SHP77 treated with DMSO at 0.1 percent for 48 hours (cell line): ENCODE results near the gene CAPN2.
"Not testable (repeated sequence)": the region's sequence is repeated elsewhere in the genome, so short reads cannot be mapped to it uniquely, and the experiment has no call there.

Experiments
- DNase-seq: peaks from one replicate; lab custom pipeline; 2025; lab: John Stamatoyannopoulos, UW

Gene CAPN2

GRCh38 chr1:223739366-223740037 is 27.2 kb downstream of the CAPN2 start:
- DNase-seq = no peak

DNA sequence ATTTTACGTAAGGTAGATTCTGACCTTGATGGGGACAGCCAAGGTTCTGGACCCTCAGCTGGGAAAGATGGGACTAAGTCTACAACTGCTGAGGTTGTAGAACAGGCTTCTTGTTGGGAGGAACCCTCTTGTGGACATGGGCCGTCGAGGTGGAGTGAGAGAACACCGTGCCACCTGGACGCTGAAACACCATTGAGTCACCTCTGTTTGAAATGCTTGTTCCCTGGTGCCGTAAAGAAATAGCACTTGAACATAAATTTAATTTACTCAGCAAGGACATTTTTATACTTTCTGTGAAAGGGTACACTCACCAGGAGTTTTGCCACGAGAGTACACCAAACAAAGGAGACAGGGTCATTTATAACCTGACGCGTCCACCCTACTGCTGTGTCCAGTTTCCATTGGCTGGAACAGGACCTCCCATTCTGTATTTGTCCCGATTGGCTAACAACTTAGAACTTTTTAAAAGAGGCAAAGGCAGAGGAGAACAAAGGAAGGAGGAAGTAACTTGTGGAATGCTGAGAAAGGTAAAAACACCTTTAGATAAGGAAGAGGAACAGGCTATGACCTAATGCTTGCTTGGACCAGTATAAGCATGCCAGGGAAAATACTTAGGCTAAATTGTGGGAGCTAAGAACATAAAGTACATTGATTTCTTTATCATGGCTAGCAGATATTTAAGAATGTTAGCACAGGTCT is 27.8 kb downstream of the CAPN2 start:
- not testable (repeated sequence) for DNase-seq

- DNase-seq = no peak
Measured at GRCh38 chr1:223741861-223742260, 29.5 kb downstream of the CAPN2 start.

DNA sequence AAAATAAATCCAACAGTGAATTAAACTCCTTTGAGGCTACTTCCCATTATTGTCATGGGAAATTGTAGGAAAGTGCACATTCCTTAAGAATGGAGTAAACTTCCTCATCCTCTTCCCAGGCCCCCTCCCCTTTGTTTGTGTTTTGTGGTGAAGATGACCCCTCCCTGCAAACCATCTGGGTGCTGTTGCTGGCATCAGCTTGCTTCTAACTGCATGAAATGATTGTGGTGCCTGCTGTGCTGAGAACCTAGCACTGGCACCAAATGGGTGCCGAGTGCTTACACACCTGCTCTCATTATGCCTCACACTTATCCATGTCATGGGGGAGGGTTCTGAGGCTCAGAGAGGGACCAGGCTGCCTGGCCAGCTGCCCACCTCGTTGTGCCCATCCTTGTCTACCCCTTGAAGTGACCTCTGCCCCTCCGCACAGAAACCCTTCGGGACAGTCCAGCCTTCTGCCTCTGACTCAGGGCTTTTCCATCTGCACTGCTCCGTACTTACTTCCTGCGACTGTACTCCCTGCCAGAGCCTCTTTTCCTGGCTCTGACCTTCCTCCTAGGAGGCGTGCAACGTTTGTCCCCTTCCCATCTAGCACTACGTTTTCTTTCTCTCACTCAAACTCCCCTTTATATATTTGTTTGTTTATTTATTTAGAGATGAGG is 30.6 kb downstream of the CAPN2 start:
- peak; percentile 78 for DNase-seq

- no peak for DNase-seq
Measured at GRCh38 chr1:223745731-223746130, 33.4 kb downstream of the CAPN2 start.

DNA sequence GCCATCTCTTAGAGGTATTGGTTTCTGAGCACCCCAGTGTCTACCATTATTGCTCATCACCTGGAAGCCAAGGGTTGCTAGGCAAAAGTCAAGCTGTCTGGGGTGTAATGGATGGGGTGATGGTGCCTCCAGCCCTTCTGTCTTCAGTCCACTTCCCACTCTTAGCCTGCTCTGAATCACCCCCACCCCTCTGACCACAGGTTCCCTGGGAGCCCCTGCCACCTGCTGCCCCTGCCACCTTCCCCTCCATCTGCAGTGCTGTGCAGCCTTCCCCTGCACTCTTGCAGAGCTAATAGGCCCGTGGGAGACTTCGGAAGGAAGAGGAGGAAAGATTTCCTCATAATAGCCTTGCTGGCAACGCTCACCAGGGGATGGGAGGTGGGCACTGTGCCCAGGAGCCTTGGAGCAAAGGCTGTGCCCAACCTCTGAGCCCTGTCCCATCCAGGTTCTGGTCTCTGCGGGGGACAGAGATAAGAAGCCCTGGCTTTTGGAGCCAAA is 35.5 kb downstream of the CAPN2 start:
- no peak for DNase-seq

DNA sequence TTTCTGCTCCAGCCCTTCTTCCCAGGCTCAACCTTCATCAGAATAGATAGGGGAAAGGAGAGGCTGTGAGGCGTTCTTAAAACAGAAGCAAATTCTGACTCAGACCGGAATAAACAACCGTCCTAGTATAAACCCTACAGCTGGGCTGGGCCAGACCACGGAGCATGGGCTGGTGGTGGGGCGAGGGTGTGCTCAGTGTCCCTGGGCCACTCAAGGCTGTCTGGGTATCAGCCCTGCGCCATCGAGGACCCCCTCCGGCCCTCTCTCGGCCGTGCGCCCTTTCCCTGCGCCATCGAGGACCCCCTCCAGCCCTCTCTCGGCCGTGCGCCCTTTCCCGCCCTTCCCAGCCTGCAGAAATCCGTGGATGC is 36.0 kb downstream of the CAPN2 start:
- no peak for DNase-seq

GRCh38 chr1:223748773-223749733 is 36.7 kb downstream of the CAPN2 start:
- no peak for DNase-seq

DNA sequence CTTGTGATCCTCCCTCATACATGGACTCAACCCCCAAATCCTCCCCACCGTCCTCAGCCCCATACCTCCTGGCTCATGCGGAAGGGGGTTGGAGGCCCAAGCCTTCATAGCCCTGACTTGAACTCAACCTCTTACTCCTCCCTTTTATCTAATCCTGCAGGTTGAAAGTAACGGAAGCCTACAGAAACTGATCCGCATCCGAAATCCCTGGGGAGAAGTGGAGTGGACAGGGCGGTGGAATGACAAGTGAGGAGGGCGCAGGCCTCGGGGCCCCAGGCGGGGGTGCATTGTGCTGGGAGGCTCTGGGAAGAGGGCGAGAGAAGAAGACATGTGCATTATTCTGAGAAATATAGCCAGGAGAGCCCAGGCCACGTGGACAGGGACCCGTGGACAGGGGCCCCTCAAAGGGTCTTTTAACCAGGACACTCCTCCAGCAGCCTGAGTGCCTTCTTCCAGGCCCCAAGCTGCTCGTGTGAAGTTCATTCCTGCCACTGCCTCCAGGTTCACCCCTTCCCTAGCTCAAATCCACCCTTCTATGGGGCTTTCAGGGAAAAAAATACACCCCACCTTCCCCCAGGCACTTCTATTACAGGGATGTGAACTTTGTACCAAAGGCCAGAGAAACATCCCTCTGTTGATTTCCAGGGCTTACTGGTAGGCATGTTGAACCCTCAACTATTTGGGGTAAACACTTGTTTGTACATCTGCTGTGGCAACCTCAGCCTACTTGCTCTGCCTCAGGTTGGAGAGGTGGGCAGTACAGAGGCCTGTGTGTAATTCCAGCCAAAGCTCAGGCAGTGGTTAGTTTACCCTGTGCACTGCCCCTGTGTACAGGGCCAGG is 38.6 kb downstream of the CAPN2 start:
- DNase-seq = no peak

DNA sequence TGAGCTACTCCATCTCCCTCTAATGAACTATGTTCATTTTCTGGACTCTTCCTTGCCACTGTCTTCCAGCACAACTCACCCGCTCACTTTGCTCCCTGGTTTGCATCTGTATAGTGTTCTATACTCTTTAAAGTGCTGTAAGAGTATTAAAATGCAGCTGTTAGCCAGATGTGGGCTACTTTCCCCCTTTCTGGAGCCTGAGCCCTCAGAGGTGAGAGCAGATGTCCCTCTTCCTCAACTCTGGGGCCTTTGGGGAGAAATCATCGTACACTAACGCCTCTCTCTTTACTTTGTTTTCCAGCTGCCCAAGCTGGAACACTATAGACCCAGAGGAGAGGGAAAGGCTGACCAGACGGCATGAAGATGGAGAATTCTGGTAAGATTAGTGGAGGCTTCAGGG is 39.4 kb downstream of the CAPN2 start:
- no peak for DNase-seq

DNA sequence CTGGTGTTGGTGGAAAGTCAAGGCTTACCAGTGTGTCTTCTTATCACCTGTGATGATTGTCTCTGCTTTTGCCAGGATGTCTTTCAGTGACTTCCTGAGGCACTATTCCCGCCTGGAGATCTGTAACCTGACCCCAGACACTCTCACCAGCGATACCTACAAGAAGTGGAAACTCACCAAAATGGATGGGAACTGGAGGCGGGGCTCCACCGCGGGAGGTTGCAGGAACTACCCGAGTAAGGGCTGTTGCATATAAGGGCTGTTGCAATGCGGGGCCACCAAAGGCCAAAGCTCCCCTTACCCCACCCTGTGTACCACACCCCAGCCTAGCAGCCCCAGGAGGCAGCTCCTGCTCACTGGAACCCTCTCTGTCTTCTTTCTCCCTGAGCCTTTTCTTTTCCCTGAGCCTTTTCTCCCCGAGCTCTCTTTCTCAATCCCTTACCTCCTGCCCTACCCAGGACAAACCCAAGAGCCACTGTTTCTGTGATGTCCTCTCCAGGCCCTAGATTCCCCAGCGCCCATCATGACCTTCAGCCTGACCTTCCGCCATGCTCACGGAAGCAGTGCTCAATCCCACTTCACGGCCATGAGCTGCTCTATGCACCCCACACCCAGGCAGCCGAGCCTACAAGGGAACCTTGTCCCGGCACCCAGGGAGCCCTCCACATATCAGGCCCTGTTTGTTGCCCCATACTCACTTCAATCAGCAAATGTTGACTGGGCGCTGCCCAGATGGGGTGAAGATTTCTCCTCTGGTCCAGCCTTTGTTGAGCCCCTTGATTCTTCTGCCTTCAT is 40.6 kb downstream of the CAPN2 start:
- no peak for DNase-seq

- DNase-seq = no peak
Measured at GRCh38 chr1:223754681-223755431, 42.5 kb downstream of the CAPN2 start.

DNA sequence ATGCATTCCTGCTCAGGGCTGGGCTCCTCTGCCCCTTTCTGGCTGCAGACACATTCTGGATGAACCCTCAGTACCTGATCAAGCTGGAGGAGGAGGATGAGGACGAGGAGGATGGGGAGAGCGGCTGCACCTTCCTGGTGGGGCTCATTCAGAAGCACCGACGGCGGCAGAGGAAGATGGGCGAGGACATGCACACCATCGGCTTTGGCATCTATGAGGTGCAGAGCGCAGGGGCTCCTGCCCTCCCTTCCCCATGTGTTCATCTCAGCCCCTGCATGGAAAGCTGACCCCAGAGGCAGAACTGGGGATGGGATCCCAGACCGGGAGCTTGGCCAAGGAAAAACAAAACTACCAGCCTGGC is 43.1 kb downstream of the CAPN2 start:
- no peak for DNase-seq

- no peak for DNase-seq
Measured at GRCh38 chr1:223755992-223756775, 43.8 kb downstream of the CAPN2 start.

- no peak for DNase-seq
Measured at GRCh38 chr1:223756806-223757700, 44.7 kb downstream of the CAPN2 start.

DNA sequence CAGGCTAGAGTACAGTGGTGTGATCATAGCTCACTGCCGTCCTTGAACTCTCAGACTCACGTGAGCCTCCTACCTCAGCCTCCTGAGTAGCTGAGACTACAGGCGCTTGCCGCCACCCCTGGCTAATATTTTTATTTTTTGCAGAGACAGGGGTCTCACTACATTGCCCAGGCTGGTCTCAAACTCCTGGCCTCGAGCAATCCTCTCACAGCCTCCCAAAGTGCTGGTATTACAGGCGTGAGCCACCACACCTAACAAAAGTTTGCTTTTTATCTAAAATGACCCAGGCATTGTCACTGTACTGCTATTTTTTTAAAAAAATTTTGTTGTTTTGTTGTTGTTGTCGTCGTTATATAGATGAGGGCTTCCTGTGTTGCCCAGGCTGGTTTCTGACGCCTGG is 46.4 kb downstream of the CAPN2 start:
- no peak for DNase-seq

GRCh38 chr1:223759273-223759672 is 46.9 kb downstream of the CAPN2 start:
- DNase-seq = peak; percentile 26

DNA sequence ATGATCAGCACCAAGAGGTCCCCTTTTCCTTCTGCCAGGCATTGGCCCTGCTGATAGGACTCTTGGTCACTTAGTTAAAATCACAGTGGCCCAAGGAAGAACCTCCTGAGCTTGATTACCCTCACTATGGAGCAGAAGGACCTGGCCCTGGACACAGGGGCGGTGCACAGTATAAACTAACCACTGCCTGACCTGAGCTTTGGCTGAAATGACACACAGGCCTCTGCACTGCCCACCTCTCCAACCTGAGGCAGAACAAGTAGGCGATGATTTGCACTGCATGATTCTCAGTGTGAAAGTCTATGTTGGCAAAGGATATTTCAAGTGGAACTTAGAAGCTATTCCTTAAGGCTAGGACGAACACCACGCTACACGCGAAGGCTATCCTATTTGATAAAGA is 48.5 kb downstream of the CAPN2 start:
- no peak for DNase-seq
